B cell (primary cell): ENCODE measurements around the gene MC2R.

Experiments
- EZH2 ChIP-seq: IDR thresholded peaks from 2 replicates; pipeline ENCODE4 v1.6.1; 2012; ENCODE audit warnings: borderline replicate concordance, low read depth, mild to moderate bottlenecking, moderate library complexity, low read length; ENCODE audit not compliant: insufficient read depth, poor library complexity, severe bottlenecking
- TF ChIP-seq, protein P1 (sequence below): fragments of 200-600 bp; IDR thresholded peaks from one replicate; pipeline ENCODE4 v1.8.0; 2022; ENCODE audit warnings: antibody characterized with exemption, mild to moderate bottlenecking

DNA sequence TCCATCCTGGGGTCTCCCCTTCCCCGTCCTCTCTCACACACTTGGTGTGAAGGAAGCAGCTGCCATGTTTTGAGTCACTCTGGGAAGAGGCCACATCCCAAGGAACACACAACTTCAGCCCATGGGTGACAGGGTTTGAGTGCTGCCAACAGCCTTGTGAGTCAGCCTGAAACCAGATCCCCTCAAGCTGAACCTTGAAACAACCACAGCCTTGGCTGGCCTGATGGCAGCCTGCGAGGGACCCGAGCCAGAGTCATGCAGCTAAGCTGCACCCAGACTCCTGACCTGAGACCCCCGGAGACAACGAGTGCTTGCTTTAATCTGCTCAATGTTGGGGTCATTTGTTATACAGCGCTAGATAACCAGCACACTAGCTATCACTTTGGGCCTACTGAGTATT, 19.3 kb upstream of the MC2R start:
- TF ChIP-seq, protein P1, sequence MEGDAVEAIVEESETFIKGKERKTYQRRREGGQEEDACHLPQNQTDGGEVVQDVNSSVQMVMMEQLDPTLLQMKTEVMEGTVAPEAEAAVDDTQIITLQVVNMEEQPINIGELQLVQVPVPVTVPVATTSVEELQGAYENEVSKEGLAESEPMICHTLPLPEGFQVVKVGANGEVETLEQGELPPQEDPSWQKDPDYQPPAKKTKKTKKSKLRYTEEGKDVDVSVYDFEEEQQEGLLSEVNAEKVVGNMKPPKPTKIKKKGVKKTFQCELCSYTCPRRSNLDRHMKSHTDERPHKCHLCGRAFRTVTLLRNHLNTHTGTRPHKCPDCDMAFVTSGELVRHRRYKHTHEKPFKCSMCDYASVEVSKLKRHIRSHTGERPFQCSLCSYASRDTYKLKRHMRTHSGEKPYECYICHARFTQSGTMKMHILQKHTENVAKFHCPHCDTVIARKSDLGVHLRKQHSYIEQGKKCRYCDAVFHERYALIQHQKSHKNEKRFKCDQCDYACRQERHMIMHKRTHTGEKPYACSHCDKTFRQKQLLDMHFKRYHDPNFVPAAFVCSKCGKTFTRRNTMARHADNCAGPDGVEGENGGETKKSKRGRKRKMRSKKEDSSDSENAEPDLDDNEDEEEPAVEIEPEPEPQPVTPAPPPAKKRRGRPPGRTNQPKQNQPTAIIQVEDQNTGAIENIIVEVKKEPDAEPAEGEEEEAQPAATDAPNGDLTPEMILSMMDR: no peak
- TF ChIP-seq EZH2: no peak
